Left cardiac atrium (tissue), 4 donors: ENCODE measurements around the gene EVI2A. TPM values are rescaled to one million over a fixed set of nuclear protein-coding genes. Genes with fewer than 3 reads are reported as not detected.
A peak's percentile ranks its signal among the peaks of the same experiment; 100 is the strongest.

Experiments used
- ATAC-seq, 2 donors: fragments of 200-7000 bp; cut with Tn5 transposase; one replicate each; pipeline ENCODE4 v1.9.1; 2020; ENCODE audit warnings: mild to moderate bottlenecking in 2 of 2, moderate library complexity in 2 of 2
- DNase-seq: peaks from one replicate; pipeline ENCODE4 v3.0.0-alpha.2; 2020
- intact Hi-C, 2 donors: fragments of 100-400 bp; cut with DNase I; formaldehyde crosslinking; loops; one replicate each; pipeline versions ENCODE4 v1.14.1 to v1.15.1; 2022 to 2023
- total RNA-seq, 2 donors: library from RNA; stranded (reverse); fragmentation: NEBNext Ultra II Directional; extraction: Animal tissue kit (Norgen Biotek cat#: 25700); gene quantifications; one replicate each; pipeline ENCODE4 v1.2.1, GENCODE V29; 2021
- donor health status: DM: no; HTN: yes; CAD: no.
- donor health status: DM: no; HTN: yes; CAD: no; lungs with severe emphysema.
- donor health status: DM: yes; HTN: yes; CAD: no.
- donor health status: Dilated cardiomyopathy.

EVI2A gene
- total RNA-seq, 2 donors from 2014 or later: 1.9 to 5.9 TPM

GRCh38 chr17:31283841-31284240, 37.6 kb downstream of the EVI2A start:
- ATAC-seq: no peak
- no peak for DNase-seq
- intact Hi-C loops: no loop called here

GRCh38 chr17:31281061-31281460, 40.4 kb downstream of the EVI2A start:
- ATAC-seq (no peak), DNase-seq (no peak)
- intact Hi-C loops: no loop called here

- no peak for DNase-seq
- ATAC-seq: no peak
- intact Hi-C loops: no loop called here
Observed at GRCh38 chr17:31279401-31279800, 42.0 kb downstream of the EVI2A start.

- ATAC-seq (peak in 1 of 2 donors; percentile 49), DNase-seq (no peak)
- intact Hi-C loops: no loop called here
Observed at GRCh38 chr17:31275116-31275515, 46.3 kb downstream of the EVI2A start.

- ATAC-seq (peak; percentile 69 to 77), DNase-seq (no peak)
- intact Hi-C loops: no loop called here
Observed at GRCh38 chr17:31274252-31274651, 47.2 kb downstream of the EVI2A start.

- no peak for DNase-seq
- no peak for ATAC-seq
- intact Hi-C loops: no loop called here
Observed at GRCh38 chr17:31273516-31273915, 47.9 kb downstream of the EVI2A start.

GRCh38 chr17:31272803-31273202, 48.6 kb downstream of the EVI2A start:
- ATAC-seq: no peak
- DNase-seq: no peak
- intact Hi-C loops: no loop called here

- no peak for DNase-seq
- intact Hi-C loops: no loop called here
- no peak for ATAC-seq
Observed at GRCh38 chr17:31272236-31272635, 49.2 kb downstream of the EVI2A start.

GRCh38 chr17:31269578-31269983, 51.8 kb downstream of the EVI2A start:
- DNase-seq (no peak), ATAC-seq (peak; percentile 85 to 86)
- intact Hi-C loops: no loop called here

GRCh38 chr17:31269036-31269577, 52.3 kb downstream of the EVI2A start:
- DNase-seq (no peak), ATAC-seq (no peak)
- intact Hi-C loops: no loop called here

Other genes starting within 250 kb of the EVI2A start
- 10 to 100 TPM; 39.3 to 53.5 TPM for gene NF1, start 226.6 kb downstream of the EVI2A start, total RNA-seq
- gene OMG, start 24.4 kb downstream of the EVI2A start, total RNA-seq: under 1 TPM in 1 of 2 donors, not detected in 1; 0.56 TPM
- 1 to 10 TPM; 3.3 to 7.7 TPM for gene EVI2B, start 7.6 kb downstream of the EVI2A start, total RNA-seq
- 1 to 10 TPM; 3.1 to 6.1 TPM for gene RAB11FIP4, start 70.1 kb upstream of the EVI2A start, total RNA-seq